Astrocyte of the cerebellum (primary cell): ENCODE data around the gene IDH3A.

Experiments
- DNase-seq: peaks from one replicate; pipeline ENCODE4 v3.0.0-alpha.2; 2011; ENCODE audit warnings: low read depth
- H3K4me3 ChIP-seq: 2 replicates; pipeline ENCODE4 v1.5.1; 2011; ENCODE audit warnings: mild to moderate bottlenecking, low read depth, low read length, moderate library complexity
- CTCF ChIP-seq: IDR thresholded peaks from 2 replicates; pipeline ENCODE4 v1.5.1; 2012; ENCODE audit warnings: low read length, low read depth, moderate library complexity, mild to moderate bottlenecking; ENCODE audit errors: missing control alignments
- in situ Hi-C: cut with HindIII; loops from 2 replicates; pipeline ENCODE4 v1.10.0; 2017; ENCODE audit warnings: low sequenced_read_pairs

IDH3A gene

GRCh38 chr15:78149068-78149804 lies at the start of gene IDH3A:
TSS of gene IDH3A (plus strand) at chr15:78149362. CDS start at chr15:78149404, 42 bp downstream.
- in situ Hi-C loops = no loop called here
- no peak for TF ChIP-seq CTCF
- peak within 1 kb of the TSS; percentile 63 for H3K4me3 ChIP-seq
- DNase-seq = peak; percentile 79

DNA sequence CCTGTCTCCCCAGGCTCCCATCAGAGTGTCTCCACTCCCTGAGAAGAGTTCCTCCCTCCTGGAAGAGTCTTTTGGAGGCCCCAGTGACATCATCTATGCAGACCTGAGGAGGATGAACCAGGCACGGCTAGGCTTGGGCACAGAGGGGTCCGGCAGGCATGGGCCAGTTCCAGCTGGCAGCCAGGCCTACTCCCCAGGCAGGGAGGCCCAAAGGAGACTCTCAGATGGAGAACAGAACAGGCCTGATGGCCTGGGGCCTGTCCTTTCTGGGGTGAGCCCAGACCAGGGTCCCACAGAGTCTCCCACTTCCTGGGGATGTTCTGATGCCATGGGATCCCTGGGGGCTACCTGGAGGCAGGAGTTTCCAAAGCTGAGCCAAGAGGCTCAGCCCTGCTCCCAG lies 48.3 kb upstream of the IDH3A start:
- in situ Hi-C loops = no loop called here
- TF ChIP-seq CTCF = no peak
- no peak for DNase-seq
- no peak overlapping the region for H3K4me3 ChIP-seq

- H3K4me3 ChIP-seq = no peak overlapping the region
- no peak for DNase-seq
- in situ Hi-C loops = no loop called here
- TF ChIP-seq CTCF = no peak
Observed at GRCh38 chr15:78101423-78102105, 47.6 kb upstream of the IDH3A start.

DNA sequence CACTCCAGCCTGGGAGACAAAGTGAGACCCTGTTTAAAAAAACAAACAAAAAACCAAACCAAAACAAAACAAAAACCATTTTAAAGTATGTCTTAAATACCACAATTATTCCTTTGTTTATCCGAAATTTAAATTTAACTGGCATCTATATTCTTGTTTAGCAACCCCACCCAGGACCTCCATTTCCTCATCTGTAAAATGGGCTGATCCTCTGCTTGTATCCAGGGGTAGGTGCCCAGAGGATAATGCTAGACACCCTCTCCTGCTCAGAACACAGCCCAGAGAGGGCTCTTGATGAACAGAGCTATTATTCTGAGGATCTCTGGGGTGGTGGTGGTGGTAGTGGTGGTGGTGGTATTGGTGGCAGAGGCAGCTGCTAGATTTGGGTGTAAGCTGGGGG lies 47.0 kb upstream of the IDH3A start:
- no peak overlapping the region for H3K4me3 ChIP-seq
- in situ Hi-C loops = no loop called here
- TF ChIP-seq CTCF = no peak
- no peak for DNase-seq

DNA sequence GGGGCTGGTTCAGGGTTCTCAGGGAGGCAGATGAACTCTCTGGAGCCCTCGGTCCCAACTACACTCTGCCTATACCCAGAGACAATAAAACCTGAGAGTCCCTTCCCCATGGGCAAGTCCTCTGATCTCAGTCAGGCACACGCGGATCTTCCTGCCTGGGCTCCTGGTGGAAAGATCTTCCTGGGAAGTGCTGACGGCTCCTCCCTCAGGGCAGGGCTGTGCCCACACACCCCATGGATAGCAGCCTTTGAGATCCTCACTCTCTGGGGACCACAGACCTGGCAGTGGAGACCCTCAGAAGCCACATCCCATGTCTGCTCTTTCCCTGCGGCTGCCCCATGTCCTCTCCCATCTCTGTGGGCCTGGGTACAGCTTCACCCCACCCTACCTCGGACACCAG lies 46.4 kb upstream of the IDH3A start:
- in situ Hi-C loops = no loop called here
- no peak for DNase-seq
- TF ChIP-seq CTCF = no peak
- no peak overlapping the region for H3K4me3 ChIP-seq

GRCh38 chr15:78103406-78104118 lies 45.6 kb upstream of the IDH3A start:
- H3K4me3 ChIP-seq = no peak overlapping the region
- in situ Hi-C loops = no loop called here
- DNase-seq = no peak
- TF ChIP-seq CTCF = no peak
